ENCODE measurements around the gene ASXL3.

The ASXL3 gene

DNA sequence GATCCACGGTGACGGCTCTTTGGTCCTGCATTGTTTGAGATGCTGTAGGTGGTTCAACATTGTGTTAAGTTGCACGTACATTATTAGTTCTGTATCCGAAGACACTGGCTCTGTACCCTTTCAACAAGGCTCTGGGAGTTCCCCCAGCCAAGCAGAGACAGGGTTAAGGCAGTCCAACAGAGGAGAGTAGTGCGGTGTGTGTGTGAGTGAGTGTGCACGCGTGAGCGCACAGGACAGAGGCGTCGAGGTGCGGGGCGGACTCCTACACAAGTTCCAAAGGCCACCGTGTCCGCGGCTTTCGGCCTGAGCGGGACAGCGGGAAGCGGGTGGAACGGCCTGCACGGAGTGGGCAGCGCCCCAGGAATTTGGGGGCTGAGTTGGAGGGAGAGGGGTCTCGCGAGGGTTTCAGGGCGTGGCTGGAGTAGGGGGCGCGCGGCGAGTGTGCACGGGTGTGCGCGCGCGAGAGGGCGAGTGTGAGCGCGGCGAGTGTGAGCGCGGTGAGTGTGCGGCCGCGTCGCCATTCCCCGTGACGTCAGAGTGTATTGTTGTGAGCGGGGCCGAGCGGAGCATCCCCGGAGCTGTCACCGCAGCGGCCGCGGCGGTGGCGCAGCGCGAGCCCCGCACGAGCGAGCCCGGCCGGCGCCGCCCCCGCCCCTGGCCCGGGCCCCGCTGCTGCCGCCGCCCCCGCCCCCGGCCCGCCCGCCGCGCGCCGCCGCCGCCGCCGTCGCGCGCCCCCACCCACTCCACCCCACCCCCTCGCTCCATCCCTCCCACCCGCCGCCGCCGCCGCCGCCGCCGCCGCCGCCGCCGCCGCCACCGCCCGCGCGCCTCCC is at the start of gene ASXL3:
Gene ASXL3 (plus strand): TSS at position 535 of the 833 bp plus-strand sequence. CDS start 413 bp downstream, outside the sequence.
- no peak for TF ChIP-seq POLR2A (IDR thresholded peaks at IDR 0.05; ENCODE audit: low read depth, low read length)
- FAIRE-seq, result no peak
- DNase-seq (ENCODE audit: insufficient read length, low spot score), result no peak

GRCh38 chr18:33532978-33533377 is 45.0 kb upstream of the ASXL3 start:
- no peak for TF ChIP-seq POLR2A (IDR thresholded peaks at IDR 0.05; ENCODE audit: low read depth, low read length)
- DNase-seq (ENCODE audit: insufficient read length, low spot score) (no peak), FAIRE-seq (no peak)

DNA sequence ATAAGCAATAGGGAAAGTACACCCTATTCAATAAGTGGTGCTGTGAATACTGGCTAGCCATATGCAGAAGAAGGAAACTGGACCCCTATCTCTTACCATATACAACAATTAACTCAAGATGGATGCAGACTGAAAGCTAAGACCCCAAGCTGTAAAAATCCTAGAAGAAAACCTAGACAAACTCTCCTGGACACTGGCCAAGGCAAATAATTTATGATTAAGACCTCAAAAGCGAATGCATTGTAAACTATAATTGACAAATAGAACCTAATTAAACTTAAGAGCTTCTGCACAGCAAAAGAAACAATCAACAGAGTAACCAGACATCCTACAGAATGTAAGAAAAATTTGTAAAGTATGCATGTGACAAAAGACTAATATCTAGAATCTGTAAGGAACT is 41.1 kb upstream of the ASXL3 start:
- FAIRE-seq, result no peak

DNA sequence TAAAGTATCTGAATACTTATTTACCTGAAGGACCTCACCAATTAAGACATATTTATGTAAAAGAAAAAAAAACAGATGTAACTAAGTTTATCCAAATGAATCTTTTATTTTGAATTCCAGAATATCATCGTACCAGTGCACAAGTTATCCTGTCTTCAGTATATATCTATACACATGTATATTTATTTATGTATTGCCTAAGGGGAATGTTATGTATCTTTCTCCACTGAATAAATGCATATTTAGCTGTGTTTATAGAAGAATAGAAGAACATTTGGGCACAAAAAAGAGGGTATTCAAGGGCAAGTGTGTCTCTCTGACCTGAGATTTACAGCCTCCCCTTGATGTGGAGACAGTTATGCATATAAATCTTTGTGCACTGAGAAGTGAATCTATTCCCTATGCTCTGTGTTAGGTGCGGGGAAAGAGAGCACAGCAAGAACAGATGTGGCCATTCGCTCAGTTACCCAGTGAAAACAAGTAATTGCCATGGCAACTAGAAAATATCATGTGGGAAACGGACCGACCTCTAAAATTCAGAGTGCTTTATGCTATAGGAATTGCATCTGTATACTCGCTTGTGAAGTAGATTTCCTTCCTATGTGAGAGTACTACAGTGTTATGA is 39.5 kb upstream of the ASXL3 start:
- DNase-seq (ENCODE audit: insufficient read length, low spot score) (no peak), FAIRE-seq (no peak)
- TF ChIP-seq POLR2A (IDR thresholded peaks at IDR 0.05; ENCODE audit: low read depth, low read length), result no peak

More for the DNA sequence above, 41.1 kb upstream of the ASXL3 start:
- no peak for DNase-seq (ENCODE audit: insufficient read length, low spot score)
- no peak for TF ChIP-seq POLR2A (IDR thresholded peaks at IDR 0.05; ENCODE audit: low read depth, low read length)

- no peak for FAIRE-seq
- no peak for DNase-seq (ENCODE audit: insufficient read length, low spot score)
Measured at GRCh38 chr18:33540392-33540791, 37.6 kb upstream of the ASXL3 start.

GRCh38 chr18:33541316-33541715 is 36.7 kb upstream of the ASXL3 start:
- DNase-seq (ENCODE audit: insufficient read length, low spot score) (no peak), FAIRE-seq (no peak)
- TF ChIP-seq POLR2A (IDR thresholded peaks at IDR 0.05; ENCODE audit: low read depth, low read length), result no peak

More at GRCh38 chr18:33540392-33540791, 37.6 kb upstream of the ASXL3 start:
- no peak for TF ChIP-seq POLR2A (IDR thresholded peaks at IDR 0.05; ENCODE audit: low read depth, low read length)

GRCh38 chr18:33556846-33557245 is 21.2 kb upstream of the ASXL3 start:
- FAIRE-seq, result no peak
- TF ChIP-seq POLR2A (IDR thresholded peaks at IDR 0.05; ENCODE audit: low read depth, low read length), result no peak
- DNase-seq (ENCODE audit: insufficient read length, low spot score), result no peak

- TF ChIP-seq POLR2A (IDR thresholded peaks at IDR 0.05; ENCODE audit: low read depth, low read length), result no peak
- FAIRE-seq, result no peak
- no peak for DNase-seq (ENCODE audit: insufficient read length, low spot score)
Measured at GRCh38 chr18:33557706-33558105, 20.3 kb upstream of the ASXL3 start.

DNA sequence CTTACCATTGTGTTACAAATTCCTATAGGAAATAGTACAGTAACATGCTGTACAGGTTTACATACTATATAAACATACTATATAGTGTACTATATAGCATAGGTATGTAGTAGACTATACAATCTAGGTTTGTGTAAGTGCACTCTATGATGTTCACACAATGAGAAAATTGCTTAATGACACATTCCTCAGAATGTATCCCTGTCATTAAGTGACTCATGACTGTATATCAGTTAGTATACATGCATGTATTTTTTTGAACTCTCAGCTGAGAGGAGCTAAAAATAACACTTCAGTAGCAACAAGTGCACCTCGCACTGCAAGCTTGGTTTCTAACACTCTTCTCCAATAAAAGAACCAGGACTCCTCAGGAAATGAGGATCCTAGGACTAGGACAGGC is 19.5 kb upstream of the ASXL3 start:
- DNase-seq (ENCODE audit: insufficient read length, low spot score), result no peak
- no peak for TF ChIP-seq POLR2A (IDR thresholded peaks at IDR 0.05; ENCODE audit: low read depth, low read length)
- no peak for FAIRE-seq

DNA sequence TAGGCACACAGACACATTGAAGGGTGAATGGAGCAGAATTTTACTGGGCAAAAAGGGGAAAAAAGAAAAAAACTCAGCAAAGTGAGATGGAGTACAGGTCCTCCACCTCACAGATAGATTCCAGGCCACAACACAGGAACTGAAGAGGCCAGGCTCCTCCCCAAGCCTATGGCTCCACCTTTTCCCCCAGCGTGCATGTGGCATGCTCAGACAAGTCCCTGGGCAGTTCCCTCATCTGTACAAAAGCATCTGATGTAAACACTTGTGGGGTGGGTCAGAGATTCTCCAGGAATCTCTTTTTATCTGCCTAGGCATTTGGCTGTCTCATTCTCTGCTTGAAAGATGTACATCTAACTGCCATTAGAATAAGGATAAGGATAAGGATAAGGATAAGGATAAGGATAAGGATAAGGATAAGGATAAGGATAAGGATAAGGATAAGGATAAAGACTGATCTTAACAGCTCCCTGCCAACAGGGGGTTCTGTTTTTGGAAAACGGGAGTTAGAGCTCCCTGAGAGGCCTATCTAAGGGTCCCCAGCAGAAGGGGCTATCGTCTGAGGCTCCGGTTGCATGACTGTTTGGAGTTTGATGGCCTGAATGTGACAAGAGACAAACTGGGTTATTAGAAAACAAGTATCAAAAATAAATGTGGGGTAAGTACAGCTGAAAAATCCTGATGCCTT is 17.2 kb upstream of the ASXL3 start:
- DNase-seq (ENCODE audit: insufficient read length, low spot score), result no peak
- TF ChIP-seq POLR2A (IDR thresholded peaks at IDR 0.05; ENCODE audit: low read depth, low read length), result no peak
- FAIRE-seq, result no peak

DNA sequence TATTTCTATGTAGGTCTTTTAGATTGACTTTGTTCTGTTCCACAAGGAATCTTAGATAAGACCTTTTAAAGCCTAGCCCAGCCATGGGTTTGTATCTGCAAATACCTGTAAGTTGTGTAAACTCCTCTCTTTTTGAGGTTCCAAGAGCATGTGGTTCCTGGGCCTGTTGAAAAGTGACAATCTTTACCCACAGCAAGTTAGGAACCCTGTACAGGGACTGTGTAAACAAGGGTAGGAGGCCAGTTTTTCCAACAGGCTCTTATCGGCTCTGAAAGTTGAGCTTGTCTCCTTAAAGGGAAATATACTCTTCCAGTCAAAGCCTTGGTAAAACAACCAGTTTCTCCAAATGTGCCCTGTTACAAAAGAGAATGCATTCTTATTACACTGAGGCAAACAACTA is 15.3 kb upstream of the ASXL3 start:
- no peak for TF ChIP-seq POLR2A (IDR thresholded peaks at IDR 0.05; ENCODE audit: low read depth, low read length)
- FAIRE-seq (no peak), DNase-seq (ENCODE audit: insufficient read length, low spot score) (no peak)

- FAIRE-seq (no peak), DNase-seq (ENCODE audit: insufficient read length, low spot score) (no peak)
- TF ChIP-seq POLR2A (IDR thresholded peaks at IDR 0.05; ENCODE audit: low read depth, low read length), result no peak
Measured at GRCh38 chr18:33567705-33568104, 10.3 kb upstream of the ASXL3 start.

- DNase-seq (ENCODE audit: insufficient read length, low spot score), result no peak
- no peak for FAIRE-seq
- TF ChIP-seq POLR2A (IDR thresholded peaks at IDR 0.05; ENCODE audit: low read depth, low read length), result no peak
Measured at GRCh38 chr18:33571998-33572787, 5.8 kb upstream of the ASXL3 start.

DNA sequence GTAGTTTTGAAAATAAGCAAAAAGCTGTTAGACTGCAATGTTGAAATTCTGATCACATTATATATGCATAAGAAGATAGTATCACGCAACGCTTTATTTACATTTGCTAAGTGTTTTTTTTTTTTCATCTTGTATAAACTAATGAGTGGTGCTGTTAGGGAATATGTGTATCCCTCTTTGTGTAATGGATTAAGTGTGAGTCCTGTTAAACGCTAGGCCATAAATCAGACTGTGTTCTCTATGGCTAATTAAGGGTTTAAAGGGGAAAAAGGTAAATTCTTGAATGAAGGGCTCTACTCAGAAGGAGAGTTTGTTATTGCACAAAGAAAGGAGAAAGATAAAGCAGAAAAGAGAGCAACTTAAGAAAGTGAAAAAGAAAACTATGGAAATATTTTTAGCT is 4.8 kb upstream of the ASXL3 start:
- no peak for TF ChIP-seq POLR2A (IDR thresholded peaks at IDR 0.05; ENCODE audit: low read depth, low read length)
- FAIRE-seq (no peak), DNase-seq (ENCODE audit: insufficient read length, low spot score) (no peak)
